ENCODE data around the gene CD164L2. TPM values are rescaled to one million over a fixed set of nuclear protein-coding genes. Genes with fewer than 3 reads are reported as not detected.

Gene CD164L2
- total RNA-seq, 1 donor from 2014 or later = 0.41 TPM

- Mint-ChIP-seq H3K36me3 (peaks cover 35% of the 10 kb centered on the region), H3K4me1 (ENCODE audit: unreplicated experiment) (peaks cover 23% of the 10 kb centered on the region), H3K27me3 (no peaks in the 10 kb centered on the region), H3K27ac (peak overlapping the region; percentile 41), H3K9me3 (no peaks in the 10 kb centered on the region), H3K4me3 (no peak overlapping the region)
- no peak for DNase-seq (ENCODE audit: extremely low spot score, unreplicated experiment)
- peak; percentile 72 for TF ChIP-seq CTCF (conservative IDR thresholded peaks at IDR 0.05)
Measured at GRCh38 chr1:27416387-27417111, 33.4 kb upstream of the CD164L2 start.

- Mint-ChIP-seq H3K4me3 (no peak overlapping the region), H3K36me3 (peaks cover 41% of the 10 kb centered on the region), H3K9me3 (no peaks in the 10 kb centered on the region), H3K4me1 (ENCODE audit: unreplicated experiment) (peaks cover 22% of the 10 kb centered on the region), H3K27me3 (no peaks in the 10 kb centered on the region), H3K27ac (no peak overlapping the region)
- no peak for TF ChIP-seq CTCF (conservative IDR thresholded peaks at IDR 0.05)
- no peak for DNase-seq (ENCODE audit: extremely low spot score, unreplicated experiment)
Measured at GRCh38 chr1:27414091-27414490, 31.0 kb upstream of the CD164L2 start.

- no peak for DNase-seq (ENCODE audit: extremely low spot score, unreplicated experiment)
- H3K27me3 Mint-ChIP-seq = no peaks in the 10 kb centered on the region
- peaks cover 47% of the 10 kb centered on the region for H3K36me3 Mint-ChIP-seq
- H3K4me1 Mint-ChIP-seq (ENCODE audit: unreplicated experiment) = peaks cover 11% of the 10 kb centered on the region
- H3K9me3 Mint-ChIP-seq = no peaks in the 10 kb centered on the region
- no peak overlapping the region for H3K27ac Mint-ChIP-seq
- no peak overlapping the region for H3K4me3 Mint-ChIP-seq
- no peak for TF ChIP-seq CTCF (conservative IDR thresholded peaks at IDR 0.05)
Measured at GRCh38 chr1:27413004-27413403, 29.9 kb upstream of the CD164L2 start.

- Mint-ChIP-seq H3K4me1 (ENCODE audit: unreplicated experiment) (peaks cover 10% of the 10 kb centered on the region), H3K4me3 (no peak overlapping the region), H3K27ac (no peak overlapping the region), H3K9me3 (no peaks in the 10 kb centered on the region), H3K27me3 (no peaks in the 10 kb centered on the region), H3K36me3 (peaks cover 48% of the 10 kb centered on the region)
- DNase-seq (ENCODE audit: extremely low spot score, unreplicated experiment) = no peak
- TF ChIP-seq CTCF (conservative IDR thresholded peaks at IDR 0.05) = no peak
Measured at GRCh38 chr1:27412502-27412901, 29.4 kb upstream of the CD164L2 start.

- H3K9me3 Mint-ChIP-seq = no peaks in the 10 kb centered on the region
- no peak overlapping the region for H3K27ac Mint-ChIP-seq
- DNase-seq (ENCODE audit: extremely low spot score, unreplicated experiment) = no peak
- no peak for TF ChIP-seq CTCF (conservative IDR thresholded peaks at IDR 0.05)
- no peaks in the 10 kb centered on the region for H3K27me3 Mint-ChIP-seq
- H3K36me3 Mint-ChIP-seq = peaks cover 40% of the 10 kb centered on the region
- H3K4me3 Mint-ChIP-seq = no peak overlapping the region
- peaks cover 11% of the 10 kb centered on the region for H3K4me1 Mint-ChIP-seq (ENCODE audit: unreplicated experiment)
Measured at GRCh38 chr1:27410709-27411108, 27.6 kb upstream of the CD164L2 start.

Measured in type B pancreatic cell (in vitro differentiated cells).